RWPE2 (cell line): ENCODE measurements around the gene PPAT.

Experiments used
- ATAC-seq: fragments of 200-7000 bp; cut with Tn5 transposase; 3 replicates; pipeline ENCODE4 v1.9.1; 2021; ENCODE audit warnings: low read depth
- DNase-seq: peaks from one replicate; pipeline ENCODE4 v3.0.0-alpha.2; 2020; ENCODE audit warnings: low spot score
- H3K27ac ChIP-seq: fragments of 450-650 bp; 2 replicates; pipeline ENCODE4 v1.5.1; 2017; ENCODE audit warnings: mild to moderate bottlenecking; ENCODE audit not compliant: poor library complexity, severe bottlenecking
- H3K27me3 ChIP-seq: fragments of 250-450 bp; sonication (Bioruptor Pico); 2 replicates; pipeline ENCODE4 v1.5.1; 2021; ENCODE audit warnings: mild to moderate bottlenecking, moderate library complexity; ENCODE audit not compliant: insufficient read depth, poor library complexity, severe bottlenecking
- H3K36me3 ChIP-seq: fragments of 250-450 bp; sonication (Bioruptor Pico); 2 replicates; pipeline ENCODE4 v1.5.1; 2020; ENCODE audit warnings: low read depth, mild to moderate bottlenecking, moderate library complexity
- H3K4me1 ChIP-seq: fragments of 250-450 bp; sonication (Bioruptor Pico); 2 replicates; pipeline ENCODE4 v1.5.1; 2021; ENCODE audit warnings: mild to moderate bottlenecking, moderate library complexity; ENCODE audit not compliant: insufficient read depth, poor library complexity, severe bottlenecking
- H3K4me3 ChIP-seq: fragments of 250-450 bp; sonication (Bioruptor Pico); 2 replicates; pipeline ENCODE4 v1.5.1; 2021; ENCODE audit warnings: mild to moderate bottlenecking, moderate library complexity; ENCODE audit not compliant: severe bottlenecking
- H3K9me3 ChIP-seq: fragments of 250-450 bp; sonication (Bioruptor Pico); 2 replicates; pipeline ENCODE4 v1.5.1; 2021; ENCODE audit warnings: mild to moderate bottlenecking, moderate library complexity; ENCODE audit not compliant: severe bottlenecking
- TF ChIP-seq, protein P1 (sequence below): fragments of 450-650 bp; IDR thresholded peaks from one replicate; pipeline ENCODE4 v1.5.1; 2017; ENCODE audit warnings: mild to moderate bottlenecking, moderate library complexity; ENCODE audit not compliant: poor library complexity, severe bottlenecking

Gene PPAT

DNA sequence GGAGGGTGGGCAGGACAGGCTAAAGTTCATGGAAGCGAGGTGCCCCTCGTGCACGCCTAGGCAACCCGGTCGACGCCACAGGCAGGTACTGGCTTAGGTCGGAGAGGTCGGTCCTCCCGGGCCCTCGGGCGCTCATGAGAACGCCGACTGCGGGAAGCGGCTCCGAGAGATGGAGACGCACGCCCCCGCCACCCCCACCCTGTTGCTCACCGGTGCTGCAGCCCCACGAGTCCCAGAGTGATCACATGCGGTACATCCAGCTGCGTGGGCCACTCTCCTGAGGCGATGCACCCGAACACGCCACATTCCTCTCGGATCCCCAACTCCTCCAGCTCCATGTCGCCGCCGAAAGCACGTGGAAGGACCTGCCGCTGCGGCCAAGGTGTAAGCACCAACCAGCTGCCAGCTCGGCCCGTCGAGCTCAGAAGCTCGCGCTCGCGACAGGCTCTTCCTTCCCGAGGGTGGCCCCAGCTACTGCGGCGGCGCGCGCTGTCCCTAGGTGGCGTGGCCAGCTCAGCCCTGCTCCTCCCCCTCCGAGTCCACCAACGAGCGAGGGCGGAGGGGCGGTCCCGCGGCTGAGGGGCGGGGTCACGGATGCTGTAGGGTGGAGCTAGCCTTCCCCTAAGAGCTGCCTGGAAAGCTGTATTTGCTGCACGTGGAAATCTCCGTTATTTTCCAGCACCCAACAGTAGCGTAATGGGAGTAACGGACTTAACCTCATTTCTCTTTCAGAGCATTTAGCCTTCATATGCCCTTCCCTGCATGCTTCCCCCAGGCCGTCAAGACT, at the start of gene PPAT:
Gene PPAT (minus strand): TSS at position 476 of the 787 bp plus-strand sequence. CDS start 138 bp downstream, at position 338.
- peaks cover 14% of the 10 kb centered on the region for H3K4me1 ChIP-seq
- peaks cover 20% of the 10 kb centered on the region for H3K36me3 ChIP-seq
- no peaks in the 10 kb centered on the region for H3K27me3 ChIP-seq
- TF ChIP-seq, protein P1, sequence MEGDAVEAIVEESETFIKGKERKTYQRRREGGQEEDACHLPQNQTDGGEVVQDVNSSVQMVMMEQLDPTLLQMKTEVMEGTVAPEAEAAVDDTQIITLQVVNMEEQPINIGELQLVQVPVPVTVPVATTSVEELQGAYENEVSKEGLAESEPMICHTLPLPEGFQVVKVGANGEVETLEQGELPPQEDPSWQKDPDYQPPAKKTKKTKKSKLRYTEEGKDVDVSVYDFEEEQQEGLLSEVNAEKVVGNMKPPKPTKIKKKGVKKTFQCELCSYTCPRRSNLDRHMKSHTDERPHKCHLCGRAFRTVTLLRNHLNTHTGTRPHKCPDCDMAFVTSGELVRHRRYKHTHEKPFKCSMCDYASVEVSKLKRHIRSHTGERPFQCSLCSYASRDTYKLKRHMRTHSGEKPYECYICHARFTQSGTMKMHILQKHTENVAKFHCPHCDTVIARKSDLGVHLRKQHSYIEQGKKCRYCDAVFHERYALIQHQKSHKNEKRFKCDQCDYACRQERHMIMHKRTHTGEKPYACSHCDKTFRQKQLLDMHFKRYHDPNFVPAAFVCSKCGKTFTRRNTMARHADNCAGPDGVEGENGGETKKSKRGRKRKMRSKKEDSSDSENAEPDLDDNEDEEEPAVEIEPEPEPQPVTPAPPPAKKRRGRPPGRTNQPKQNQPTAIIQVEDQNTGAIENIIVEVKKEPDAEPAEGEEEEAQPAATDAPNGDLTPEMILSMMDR: no peak
- H3K27ac ChIP-seq: peak within 1 kb of the TSS; percentile 73
- H3K9me3 ChIP-seq: no peaks in the 10 kb centered on the region
- peak; percentile 80 for ATAC-seq
- peak; percentile 99 for DNase-seq
- peak within 1 kb of the TSS; percentile 81 for H3K4me3 ChIP-seq

DNA sequence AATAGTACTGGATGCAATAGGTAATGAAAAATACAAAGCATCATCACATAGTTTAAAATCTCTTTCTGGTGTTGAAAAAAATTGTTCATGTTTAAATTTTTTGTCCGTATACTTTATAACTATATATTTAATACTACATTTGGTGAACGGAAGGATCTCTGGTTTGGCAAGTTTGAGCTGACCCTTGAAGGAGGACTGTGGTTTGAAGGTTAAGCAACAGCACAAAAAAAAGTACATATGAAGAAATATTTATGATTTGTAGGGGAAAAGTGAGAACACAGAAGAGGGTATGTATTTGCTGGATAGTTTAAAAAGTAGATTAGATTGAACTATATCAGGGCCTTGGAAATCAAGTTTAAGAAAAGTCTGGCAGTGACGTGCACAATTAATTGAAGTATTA, 45.3 kb upstream of the PPAT start:
- no peak overlapping the region for H3K4me3 ChIP-seq
- H3K4me1 ChIP-seq: no peaks in the 10 kb centered on the region
- H3K9me3 ChIP-seq: no peaks in the 10 kb centered on the region
- peaks cover 91% of the 10 kb centered on the region for H3K36me3 ChIP-seq
- no peak for DNase-seq
- ATAC-seq: no peak
- H3K27ac ChIP-seq: no peak overlapping the region
- TF ChIP-seq, protein P1: no peak
- H3K27me3 ChIP-seq: no peaks in the 10 kb centered on the region

DNA sequence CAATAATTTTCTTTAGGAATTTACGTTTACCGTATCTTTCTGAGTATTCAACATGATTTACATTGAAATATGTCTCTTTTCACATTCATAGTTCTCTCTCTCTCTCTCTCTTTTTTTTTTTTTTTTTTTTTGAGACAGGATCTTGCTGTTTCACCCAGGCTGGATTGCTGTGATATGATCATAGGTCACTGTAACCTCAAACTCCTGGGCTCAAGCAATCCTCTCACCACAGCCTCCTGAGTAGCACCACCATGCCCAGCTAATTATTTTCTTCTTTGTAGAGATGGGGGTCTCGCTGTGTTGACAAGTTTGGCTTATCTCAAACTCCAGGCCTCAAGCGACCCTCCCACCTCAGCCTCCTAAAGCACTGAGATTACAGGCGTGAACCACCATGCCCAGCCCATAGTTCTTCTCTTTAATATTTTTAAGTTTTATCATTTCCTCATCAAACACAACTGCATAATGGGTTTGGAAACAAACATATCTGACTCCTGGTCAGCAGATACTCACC, 41.8 kb upstream of the PPAT start:
- Histone ChIP-seq H3K27me3 (no peaks in the 10 kb centered on the region), H3K27ac (no peak overlapping the region), H3K36me3 (peaks cover 91% of the 10 kb centered on the region), H3K4me3 (no peak overlapping the region), H3K4me1 (no peaks in the 10 kb centered on the region), H3K9me3 (no peaks in the 10 kb centered on the region)
- TF ChIP-seq, protein P1: no peak
- ATAC-seq (no peak), DNase-seq (no peak)

DNA sequence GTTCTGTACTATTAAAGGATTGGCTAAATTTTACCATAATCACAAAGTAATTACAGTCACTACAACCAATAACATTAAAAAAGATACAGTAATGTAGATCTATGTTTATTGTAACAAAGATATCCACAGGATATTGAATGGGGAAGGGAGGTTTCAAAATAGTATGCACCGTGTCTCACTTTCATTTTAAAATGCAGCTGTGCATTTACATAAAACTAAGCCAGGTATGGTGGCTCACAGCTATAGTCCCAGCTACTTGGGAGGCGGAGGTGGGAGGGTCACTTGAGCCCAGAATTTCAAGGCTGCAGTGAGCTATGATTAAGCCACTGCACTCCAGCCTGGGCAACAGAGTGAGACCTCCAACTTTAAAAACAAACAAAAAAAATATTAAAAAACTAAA, 40.5 kb upstream of the PPAT start:
- H3K4me3 ChIP-seq: no peak overlapping the region
- TF ChIP-seq, protein P1: no peak
- H3K27ac ChIP-seq: no peak overlapping the region
- no peaks in the 10 kb centered on the region for H3K9me3 ChIP-seq
- DNase-seq (no peak), ATAC-seq (no peak)
- no peaks in the 10 kb centered on the region for H3K4me1 ChIP-seq
- no peaks in the 10 kb centered on the region for H3K27me3 ChIP-seq
- peaks cover 97% of the 10 kb centered on the region for H3K36me3 ChIP-seq

DNA sequence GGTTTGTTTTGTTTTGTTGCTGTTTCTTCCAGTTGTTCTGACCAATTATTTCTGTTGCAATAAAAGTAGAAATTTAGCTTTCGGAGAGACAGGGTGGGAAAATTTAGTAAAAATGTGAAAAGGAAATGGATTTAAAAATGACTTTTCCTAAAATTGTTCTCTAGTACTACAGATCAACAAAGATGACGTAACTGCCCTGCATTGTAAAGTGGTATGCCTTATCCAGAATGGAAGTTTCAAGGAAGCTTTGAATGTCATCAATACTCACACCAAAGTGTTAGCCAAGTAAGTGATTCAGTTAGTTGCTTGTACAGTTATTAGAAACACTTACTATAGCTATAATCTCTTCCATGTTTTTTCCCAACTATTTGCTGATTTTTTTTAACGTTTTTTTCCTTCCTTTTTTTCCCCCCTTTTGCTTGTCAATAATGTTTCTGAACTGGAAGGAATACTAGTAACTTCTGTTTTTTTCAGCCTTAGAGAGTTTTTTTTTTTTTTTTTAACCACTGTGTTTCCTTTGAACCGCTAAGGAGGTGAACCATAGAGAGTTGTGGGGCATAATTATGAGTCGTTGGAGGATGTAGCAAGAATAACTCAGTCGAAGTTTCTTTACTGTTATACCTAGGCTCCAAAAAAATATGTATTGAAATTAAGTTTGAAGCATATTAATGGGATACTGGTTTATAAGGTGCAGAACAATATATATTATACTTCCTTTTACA, 34.2 kb upstream of the PPAT start:
- no peaks in the 10 kb centered on the region for H3K27me3 ChIP-seq
- no peak overlapping the region for H3K27ac ChIP-seq
- H3K4me3 ChIP-seq: no peak overlapping the region
- no peaks in the 10 kb centered on the region for H3K9me3 ChIP-seq
- ATAC-seq (no peak), DNase-seq (no peak)
- H3K4me1 ChIP-seq: peaks cover 23% of the 10 kb centered on the region
- H3K36me3 ChIP-seq: peaks cover 56% of the 10 kb centered on the region
- TF ChIP-seq, protein P1: no peak
